ENCODE measurements around the gene NAXD.

Gene NAXD

GRCh38 chr13:110642291-110642981 lies 27.1 kb downstream of the NAXD start (continued):
- TF ChIP-seq ZNF530 (tag by site-specific recombination; IDR thresholded peaks at IDR 0.05; ENCODE audit: low read depth) (no peak), ZNF623 (tag by site-specific recombination; IDR thresholded peaks at IDR 0.05) (no peak)

- POLR2A ChIA-PET, result no interaction called here
- Histone ChIP-seq H3K36me3 (ENCODE audit: control insufficient read depth in 2 of 2, insufficient read depth in 1 of 2, low read length in 2 of 2) (peaks cover 0 to 77% of the 10 kb centered on the region in 2 experiments; a peak in 2 of 3 replicates), H3K4me3 (ENCODE audit: low read depth, low read length) (no peak overlapping the region), H3K4me1 (ENCODE audit: control insufficient read depth, insufficient read depth, low read length) (no peaks in the 10 kb centered on the region), H3K27ac (ENCODE audit: extremely low read depth, low read depth, low read length) (no peak overlapping the region), H3K9me3 (ENCODE audit: control insufficient read depth, insufficient read depth, low read depth, low read length) (no peaks in the 10 kb centered on the region)
- 0 out of 2 replicates have a peak, but pooled peaks have one; percentile 50 for TF ChIP-seq SCRT1 (tag by site-specific recombination; IDR thresholded peaks at IDR 0.05; ENCODE audit: borderline replicate concordance)
- no peak for TF ChIP-seq ZNF423 (tag by site-specific recombination; IDR thresholded peaks at IDR 0.05)
- TF ChIP-seq SCRT2 (tag by site-specific recombination; IDR thresholded peaks at IDR 0.05), result peak; percentile 81
- CTCF ChIA-PET, result no interaction called here
These were observed 28.0 kb downstream of the NAXD start for GRCh38 chr13:110643324-110643723.

- CTCF ChIA-PET, result interaction anchor here (0.6 kb wide), 1 partner anchor 1683 kb away, joined by 3 read pairs; no protein-coding TSS in a partner anchor
- H3K4me3 ChIP-seq (ENCODE audit: low read depth, low read length), result no peak overlapping the region
- H3K4me1 ChIP-seq (ENCODE audit: control insufficient read depth, insufficient read depth, low read length), result no peaks in the 10 kb centered on the region
- peak; percentile 33; the same call in 1 of the 2 replicates for TF ChIP-seq SCRT1 (tag by site-specific recombination; IDR thresholded peaks at IDR 0.05; ENCODE audit: borderline replicate concordance)
- TF ChIP-seq OSR2 (tag by site-specific recombination; IDR thresholded peaks at IDR 0.05), result no peak
- no peak for TF ChIP-seq ZSCAN4 (tag by site-specific recombination; IDR thresholded peaks at IDR 0.05)
- no peak for TF ChIP-seq GLIS2 (tag by site-specific recombination; IDR thresholded peaks at IDR 0.05)
- peak; percentile 87 for TF ChIP-seq SCRT2 (tag by site-specific recombination; IDR thresholded peaks at IDR 0.05)
- 0 out of 2 replicates have a peak, but pooled peaks have one; percentile 43 for TF ChIP-seq ZNF600 (tag by site-specific recombination; IDR thresholded peaks at IDR 0.05)
- no peak for TF ChIP-seq ZBTB10 (tag by site-specific recombination; IDR thresholded peaks at IDR 0.05)
- H3K36me3 ChIP-seq (ENCODE audit: control insufficient read depth in 2 of 2, insufficient read depth in 1 of 2, low read length in 2 of 2), result peaks cover 0 to 71% of the 10 kb centered on the region in 2 experiments; a peak in 2 of 3 replicates
- POLR2A ChIA-PET, result interaction anchor here (1.3 kb wide), 1 partner anchor 29 kb away, joined by 5 read pairs; the partner anchor contains the start of gene NAXD
- no peak overlapping the region for H3K27ac ChIP-seq (ENCODE audit: extremely low read depth, low read depth, low read length)
- no peaks in the 10 kb centered on the region for H3K9me3 ChIP-seq (ENCODE audit: control insufficient read depth, insufficient read depth, low read depth, low read length)
These were observed 28.6 kb downstream of the NAXD start for GRCh38 chr13:110643768-110644421.

GRCh38 chr13:110644892-110645521 lies 29.7 kb downstream of the NAXD start:
- Histone ChIP-seq H3K27ac (ENCODE audit: extremely low read depth, low read depth, low read length) (no peak overlapping the region), H3K36me3 (ENCODE audit: control insufficient read depth in 2 of 2, insufficient read depth in 1 of 2, low read length in 2 of 2) (peaks cover 0 to 66% of the 10 kb centered on the region in 2 experiments; a peak in 2 of 3 replicates), H3K9me3 (ENCODE audit: control insufficient read depth, insufficient read depth, low read depth, low read length) (no peaks in the 10 kb centered on the region), H3K4me3 (ENCODE audit: low read depth, low read length) (no peak overlapping the region), H3K4me1 (ENCODE audit: control insufficient read depth, insufficient read depth, low read length) (no peaks in the 10 kb centered on the region)
- POLR2A ChIA-PET, result interaction anchor here (0.9 to 1.3 kb wide), 2 partner anchors 30 to 70 kb away, joined by 3 to 5 read pairs; partner anchors contain the start of gene NAXD
- CTCF ChIA-PET, result interaction anchor here (0.6 to 1.1 kb wide), 2 partner anchors 55 to 303 kb away, joined by 3 read pairs; no protein-coding TSS in a partner anchor
- peak; percentile 39; the same call in 1 of the 2 replicates for TF ChIP-seq SP2 (tag by site-specific recombination; IDR thresholded peaks at IDR 0.05)
- TF ChIP-seq KLF17 (tag by site-specific recombination; IDR thresholded peaks at IDR 0.05), result no peak
- no peak for TF ChIP-seq SALL2 (tag by site-specific recombination; IDR thresholded peaks at IDR 0.05; ENCODE audit: borderline replicate concordance)
- peak; percentile 25; the same call in 1 of the 2 replicates for TF ChIP-seq ZIC2 (tag by site-specific recombination; IDR thresholded peaks at IDR 0.05)
- peak; percentile 39; the same call in 1 of the 2 replicates for TF ChIP-seq GLIS2 (tag by site-specific recombination; IDR thresholded peaks at IDR 0.05)
- TF ChIP-seq BCL6B (tag by site-specific recombination; IDR thresholded peaks at IDR 0.05), result no peak
- peak; percentile 78 for TF ChIP-seq GLIS1 (tag by site-specific recombination; IDR thresholded peaks at IDR 0.05)
- TF ChIP-seq RBAK (tag by site-specific recombination; IDR thresholded peaks at IDR 0.05), result no peak
- TF ChIP-seq ZBTB8A (tag by site-specific recombination; IDR thresholded peaks at IDR 0.05), result 0 out of 2 replicates have a peak, but pooled peaks have one; percentile 29
- no peak for TF ChIP-seq ZNF157 (tag by site-specific recombination; IDR thresholded peaks at IDR 0.05)
- TF ChIP-seq ZNF501 (tag by site-specific recombination; IDR thresholded peaks at IDR 0.05), result no peak
- TF ChIP-seq ZNF248 (tag by site-specific recombination; IDR thresholded peaks at IDR 0.05), result no peak
